Activated CD4-positive, alpha-beta T cell treated with anti-CD3 and anti-CD28 coated beads for 36 hours (primary cell): ENCODE measurements around the gene SYPL2. TPM values are rescaled to one million over a fixed set of nuclear protein-coding genes. Genes with fewer than 3 reads are reported as not detected.

Experiments
- ATAC-seq: fragments of 200-7000 bp; cut with Tn5 transposase; one replicate; pipeline ENCODE4 v1.10.0; 2021; ENCODE audit warnings: mild to moderate bottlenecking, moderate library complexity
- CTCF ChIA-PET: fragments of 350-600 bp; sonication (Branson Sonifier 250); formaldehyde crosslinking; loops from one replicate; lab custom pipeline; 2021; ENCODE audit warnings: antibody characterized with exemption; lab: Charles Lee
- POLR2A ChIA-PET: fragments of 350-600 bp; sonication (Branson Sonifier 250); formaldehyde crosslinking; loops from one replicate; lab custom pipeline; 2021; ENCODE audit warnings: antibody characterized with exemption, inconsistent platforms; lab: Charles Lee
- DNase-seq: peaks from one replicate; pipeline ENCODE4 v3.0.0-alpha.2; 2020
- H3K27ac Mint-ChIP-seq: one replicate; pipeline ENCODE4 v1.8.0; 2021; ENCODE audit warnings: mixed read lengths
- H3K27me3 Mint-ChIP-seq: one replicate; pipeline ENCODE4 v1.8.0; 2021; ENCODE audit warnings: mixed read lengths
- H3K36me3 Mint-ChIP-seq: one replicate; pipeline ENCODE4 v1.8.0; 2021; ENCODE audit warnings: low read depth, mixed read lengths
- H3K4me1 Mint-ChIP-seq: one replicate; pipeline ENCODE4 v1.8.0; 2021; ENCODE audit warnings: mixed read lengths
- H3K4me3 Mint-ChIP-seq: one replicate; pipeline ENCODE4 v1.8.0; 2021; ENCODE audit warnings: mild to moderate bottlenecking, moderate library complexity, mixed read lengths
- H3K9me3 Mint-ChIP-seq: one replicate; pipeline ENCODE4 v1.8.0; 2021; ENCODE audit warnings: low read depth, mixed read lengths
- intact Hi-C, 2 experiments: fragments of 100-400 bp; cut with DNase I in 1 of 2; cut with micrococcal nuclease in 1 of 2; formaldehyde crosslinking; loops; one replicate each; pipeline versions ENCODE4 v1.14.2 to v1.15.1; 2022 to 2024; cut with DNase I, micrococcal nuclease
- total RNA-seq, 2 experiments: library from RNA; stranded (reverse); gene quantifications; one replicate each; pipeline ENCODE4 v1.2.3, GENCODE V29; 2021

Gene SYPL2
- total RNA-seq, 2 experiments from 2014 or later: 0.05 TPM; not detected in 1

DNA sequence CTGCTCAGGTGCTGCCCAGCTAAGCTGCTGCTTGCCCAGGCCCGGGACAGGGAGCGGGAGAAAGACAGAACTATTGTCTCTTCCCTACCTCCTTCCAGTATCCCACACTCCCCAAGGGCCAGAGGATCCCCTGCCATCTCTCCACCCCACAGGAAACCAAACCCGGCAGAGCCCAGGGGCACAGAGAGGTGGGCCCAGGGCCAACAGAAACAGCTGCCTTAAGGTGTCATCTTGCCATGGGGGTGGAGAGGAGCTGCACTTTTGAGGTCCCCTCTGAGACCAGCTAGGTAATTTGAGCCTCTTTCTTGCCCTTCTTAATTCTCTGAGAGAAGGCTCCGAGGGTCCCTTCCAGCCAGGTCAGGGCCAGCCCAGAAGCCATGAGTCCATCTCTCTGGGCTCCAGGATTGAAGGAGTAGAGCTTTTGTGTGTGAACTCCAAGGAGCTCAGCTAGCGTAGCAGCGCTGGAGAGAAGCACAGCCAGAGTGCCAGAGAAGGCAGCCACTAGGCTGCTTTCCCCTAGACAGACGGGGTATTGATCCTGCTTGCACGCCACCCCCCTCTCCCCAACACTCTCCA, 63.6 kb downstream of the SYPL2 start:
- ChIA-PET POLR2A (interaction anchor here (0.7 to 1.0 kb wide), 2 partner anchors 14 to 105 kb away, joined by 3 to 4 read pairs; no protein-coding TSS in a partner anchor), CTCF (interaction anchor here (0.7 to 21.9 kb wide), 10 partner anchors 8 to 253 kb away, joined by 3 to 864 read pairs (median 6); partner anchors contain the start of genes AMIGO1, ATXN7L2, CYB561D1 and GNAI3)
- no peak for ATAC-seq
- Mint-ChIP-seq H3K27ac (no peak overlapping the region), H3K4me3 (no peak overlapping the region), H3K9me3 (no peaks in the 10 kb centered on the region), H3K4me1 (peaks cover 22% of the 10 kb centered on the region), H3K36me3 (no peaks in the 10 kb centered on the region), H3K27me3 (no peaks in the 10 kb centered on the region)
- no peak for DNase-seq
- intact Hi-C loops: no loop called here

DNA sequence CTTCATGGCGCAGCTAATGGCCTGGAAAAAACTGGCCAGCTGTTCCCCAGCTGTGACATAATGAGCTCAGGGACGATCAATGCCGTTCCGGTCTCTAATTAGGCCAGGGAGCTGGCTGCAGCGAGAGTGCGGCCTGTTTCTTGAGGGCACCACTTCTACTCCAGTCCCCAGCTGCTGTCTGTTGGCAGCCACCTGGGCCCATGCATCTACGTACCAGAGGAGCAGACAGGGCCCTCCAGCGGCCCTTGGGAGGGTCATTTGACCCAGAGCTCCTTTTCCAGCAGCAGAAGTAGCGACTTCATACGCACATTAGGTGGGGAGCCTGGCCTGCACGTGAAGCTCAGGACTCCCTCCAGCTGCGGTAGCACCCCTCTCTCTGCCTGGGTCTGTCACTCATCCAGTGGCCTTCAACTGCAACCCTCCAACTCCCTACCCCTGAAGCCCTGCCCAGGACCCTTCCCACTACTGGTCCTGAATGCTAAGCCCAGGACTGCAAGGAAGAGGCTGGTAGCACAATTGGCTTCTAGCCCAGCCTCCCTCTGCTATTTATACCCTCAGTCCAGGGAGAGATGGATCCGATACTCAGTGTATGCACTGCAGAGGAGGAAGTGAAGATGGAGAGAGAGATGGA, 64.2 kb downstream of the SYPL2 start:
- H3K4me1 Mint-ChIP-seq: peaks cover 22% of the 10 kb centered on the region
- intact Hi-C loops: no loop called here
- no peak overlapping the region for H3K4me3 Mint-ChIP-seq
- no peak for DNase-seq
- ChIA-PET CTCF (interaction anchor here (0.7 to 21.9 kb wide), 10 partner anchors 9 to 254 kb away, joined by 3 to 864 read pairs (median 9); partner anchors contain the start of genes AMIGO1, ATXN7L2, CYB561D1 and GNAI3), POLR2A (interaction anchor here (0.7 kb wide), 1 partner anchor 14 kb away, joined by 3 read pairs; no protein-coding TSS in a partner anchor)
- no peak for ATAC-seq
- peak overlapping the region; percentile 49 for H3K27ac Mint-ChIP-seq
- no peaks in the 10 kb centered on the region for H3K36me3 Mint-ChIP-seq
- no peaks in the 10 kb centered on the region for H3K27me3 Mint-ChIP-seq
- H3K9me3 Mint-ChIP-seq: no peaks in the 10 kb centered on the region

DNA sequence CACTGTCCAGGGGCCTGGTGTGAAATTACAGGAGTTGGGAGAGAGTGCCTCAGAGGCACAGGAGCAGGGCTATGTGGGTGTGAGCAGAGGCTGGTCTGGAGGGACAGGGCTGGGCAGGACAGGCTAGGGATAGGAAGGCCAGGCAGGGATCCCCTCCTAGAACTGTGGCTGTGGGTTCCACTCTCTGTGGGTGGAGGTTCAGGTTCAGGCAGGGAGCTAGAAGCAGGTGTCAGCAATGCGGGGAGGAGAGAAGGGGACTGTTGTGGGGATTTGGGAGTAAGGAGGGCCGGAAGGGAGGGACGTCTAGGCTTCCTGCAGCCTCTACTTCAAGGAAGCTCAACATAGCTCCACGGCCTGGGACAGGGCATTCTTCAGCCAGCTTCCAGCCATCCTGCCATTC, 65.0 kb downstream of the SYPL2 start:
- no peak for DNase-seq
- Mint-ChIP-seq H3K9me3 (no peaks in the 10 kb centered on the region), H3K4me1 (peaks cover 22% of the 10 kb centered on the region), H3K27me3 (no peaks in the 10 kb centered on the region), H3K4me3 (no peak overlapping the region), H3K36me3 (no peaks in the 10 kb centered on the region), H3K27ac (peak overlapping the region; percentile 49)
- ATAC-seq: no peak
- POLR2A ChIA-PET: interaction anchor here (1.0 to 1.3 kb wide), 3 partner anchors 26 to 37 kb away, joined by 3 to 4 read pairs (median 3); partner anchors contain the start of gene CYB561D1
- intact Hi-C loops: no loop called here
- CTCF ChIA-PET: interaction anchor here (0.6 to 21.9 kb wide), 34 partner anchors 9 to 780 kb away, joined by 3 to 864 read pairs (median 5); partner anchors contain the start of genes AHCYL1, AMIGO1, ATXN7L2 and CYB561D1

Other genes with a start within 250 kb of the SYPL2 start
- gene CELSR2, start 217.0 kb upstream of the SYPL2 start, total RNA-seq: 1 to 10 TPM; 1.9 to 2.0 TPM
- 10 to 100 TPM; 17.6 to 18.4 TPM for gene PSRC1, start 183.4 kb upstream of the SYPL2 start, total RNA-seq
- gene MYBPHL, start 159.5 kb upstream of the SYPL2 start, total RNA-seq: not detected
- gene SORT1, start 68.6 kb upstream of the SYPL2 start, total RNA-seq: under 1 TPM; 0.39 to 0.55 TPM
- 100 to 1,000 TPM; 151 to 249 TPM for gene PSMA5, start 40.1 kb upstream of the SYPL2 start, total RNA-seq
- 10 to 100 TPM; 11.7 to 13.0 TPM for gene ATXN7L2, start 17.4 kb downstream of the SYPL2 start, total RNA-seq
- gene CYB561D1, start 27.5 kb downstream of the SYPL2 start, total RNA-seq: 1 to 10 TPM; 7.1 to 8.7 TPM
- 1 to 10 TPM; 1.8 to 2.0 TPM for gene AMIGO1, start 43.2 kb downstream of the SYPL2 start, total RNA-seq
- gene GPR61, start 73.3 kb downstream of the SYPL2 start, total RNA-seq: under 1 TPM in 1 of 2 experiments, not detected in 1; 0.34 TPM
- 1 to 10 TPM; 7.1 to 9.6 TPM for gene GNAI3, start 82.1 kb downstream of the SYPL2 start, total RNA-seq
- gene GNAT2, start 153.1 kb downstream of the SYPL2 start, total RNA-seq: under 1 TPM; 0.26 to 0.64 TPM
- gene AMPD2, start 153.3 kb downstream of the SYPL2 start, total RNA-seq: 10 to 100 TPM; 73.5 to 99.5 TPM
- 10 to 100 TPM; 18.1 to 20.6 TPM for gene GSTM4, start 189.6 kb downstream of the SYPL2 start, total RNA-seq
- 10 to 100 TPM; 18.7 to 23.9 TPM for gene GSTM2, start 201.5 kb downstream of the SYPL2 start, total RNA-seq
- 100 to 1,000 TPM in 1 of 2 experiments, 10 to 100 TPM in 1; 94.0 to 116 TPM for gene GSTM1, start 221.3 kb downstream of the SYPL2 start, total RNA-seq
- under 1 TPM; 0.25 to 0.54 TPM for gene GSTM5, start 245.7 kb downstream of the SYPL2 start, total RNA-seq